Measurements from ENCODE around the gene ENOX1. TPM values are rescaled to one million over a fixed set of nuclear protein-coding genes. Genes with fewer than 3 reads are reported as not detected.

The ENOX1 gene
- total RNA-seq, 2 donors from 2014 or later = 0.22 to 1.4 TPM

DNA sequence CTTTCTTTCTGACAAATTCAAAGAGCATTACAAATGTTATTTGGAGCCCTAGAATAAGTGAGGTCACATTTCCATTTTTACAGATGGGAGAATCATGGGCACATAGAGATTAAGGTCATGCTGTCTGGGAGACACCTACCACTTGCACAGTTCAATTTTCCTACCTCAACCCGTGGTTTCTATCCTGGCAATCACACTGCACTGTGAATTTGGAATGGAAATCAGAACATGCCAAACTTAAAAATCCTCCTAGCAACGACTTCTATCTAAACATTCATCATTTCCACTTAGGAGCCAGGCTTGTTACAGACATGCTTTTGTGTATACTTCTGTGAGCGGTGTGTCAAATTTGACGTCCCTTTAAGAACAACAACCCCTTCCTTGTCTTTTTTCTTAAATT is 511.9 kb downstream of the ENOX1 start:
- intact Hi-C loops (cut with DNase I) = no loop called here

DNA sequence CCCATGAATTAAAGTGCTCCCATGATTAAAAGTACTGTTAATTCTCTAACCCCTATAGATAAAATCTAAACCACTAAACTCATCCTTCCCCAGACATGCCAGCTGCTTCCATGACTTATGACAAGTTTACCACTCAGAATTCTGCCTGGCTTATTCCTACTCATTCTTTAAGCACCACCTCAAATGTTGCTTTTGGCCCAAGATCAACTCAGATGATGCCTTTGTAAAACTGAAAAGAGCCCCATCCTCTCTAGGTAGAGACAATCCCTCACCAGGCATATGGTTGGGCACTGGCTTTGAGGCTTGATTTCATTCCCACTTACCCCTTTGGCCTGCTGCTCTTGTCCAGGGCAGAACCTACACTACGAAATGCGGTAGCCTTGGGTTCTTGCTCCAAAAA is 513.4 kb downstream of the ENOX1 start:
- intact Hi-C loops (cut with DNase I) = no loop called here
- no peak for TF ChIP-seq CTCF (IDR thresholded peaks at IDR 0.05)
- no peaks in the 10 kb centered on the region for H3K9me3 ChIP-seq
- DNase-seq = no peak
- H3K4me3 ChIP-seq = no peak overlapping the region
- H3K36me3 ChIP-seq = no peaks in the 10 kb centered on the region
- H3K9ac ChIP-seq (ENCODE audit: low read depth in 2 of 2, low read length in 2 of 2) = no peak overlapping the region
- H3K27me3 ChIP-seq = no peaks in the 10 kb centered on the region
- no peak overlapping the region for H3K27ac ChIP-seq
- no peaks in the 10 kb centered on the region for H3K4me1 ChIP-seq

More for the DNA sequence above, 511.9 kb downstream of the ENOX1 start:
- no peak overlapping the region for H3K4me3 ChIP-seq
- H3K9ac ChIP-seq (ENCODE audit: low read depth in 2 of 2, low read length in 2 of 2) = no peak overlapping the region
- no peak for DNase-seq
- TF ChIP-seq CTCF (IDR thresholded peaks at IDR 0.05) = no peak
- no peaks in the 10 kb centered on the region for H3K36me3 ChIP-seq
- no peaks in the 10 kb centered on the region for H3K27me3 ChIP-seq
- no peaks in the 10 kb centered on the region for H3K4me1 ChIP-seq
- no peaks in the 10 kb centered on the region for H3K9me3 ChIP-seq
- no peak overlapping the region for H3K27ac ChIP-seq

GRCh38 chr13:43272851-43273250 is 513.9 kb downstream of the ENOX1 start:
- H3K27ac ChIP-seq = no peak overlapping the region
- H3K9me3 ChIP-seq = no peaks in the 10 kb centered on the region
- DNase-seq = no peak
- no peak for TF ChIP-seq CTCF (IDR thresholded peaks at IDR 0.05)
- H3K4me1 ChIP-seq = no peaks in the 10 kb centered on the region
- no peaks in the 10 kb centered on the region for H3K27me3 ChIP-seq
- H3K4me3 ChIP-seq = no peak overlapping the region
- no peaks in the 10 kb centered on the region for H3K36me3 ChIP-seq
- no peak overlapping the region for H3K9ac ChIP-seq (ENCODE audit: low read depth in 2 of 2, low read length in 2 of 2)
- intact Hi-C loops (cut with DNase I) = no loop called here

GRCh38 chr13:43271152-43271551 is 515.6 kb downstream of the ENOX1 start:
- TF ChIP-seq CTCF (IDR thresholded peaks at IDR 0.05) = no peak
- Histone ChIP-seq H3K9me3 (no peaks in the 10 kb centered on the region), H3K36me3 (no peaks in the 10 kb centered on the region), H3K4me3 (no peak overlapping the region), H3K27me3 (no peaks in the 10 kb centered on the region), H3K27ac (no peak overlapping the region), H3K9ac (ENCODE audit: low read depth in 2 of 2, low read length in 2 of 2) (no peak overlapping the region), H3K4me1 (no peaks in the 10 kb centered on the region)
- no peak for DNase-seq
- intact Hi-C loops (cut with DNase I) = no loop called here

- intact Hi-C loops (cut with DNase I) = no loop called here
- Histone ChIP-seq H3K36me3 (no peaks in the 10 kb centered on the region), H3K27me3 (no peaks in the 10 kb centered on the region), H3K4me3 (no peak overlapping the region), H3K9ac (ENCODE audit: low read depth in 2 of 2, low read length in 2 of 2) (no peak overlapping the region), H3K27ac (no peak overlapping the region), H3K9me3 (no peaks in the 10 kb centered on the region), H3K4me1 (no peaks in the 10 kb centered on the region)
- DNase-seq = no peak
- TF ChIP-seq CTCF (IDR thresholded peaks at IDR 0.05) = no peak
These were observed 516.5 kb downstream of the ENOX1 start for GRCh38 chr13:43270130-43270830.

Data from colonic mucosa (tissue), 4 donors.